ENCODE results near the gene HMCN2. TPM values are rescaled to one million over a fixed set of nuclear protein-coding genes. Genes with fewer than 3 reads are reported as not detected.

The HMCN2 gene
- total and polyA plus RNA-seq, 2 experiments from 2014 or later = 0.27 to 0.36 TPM

DNA sequence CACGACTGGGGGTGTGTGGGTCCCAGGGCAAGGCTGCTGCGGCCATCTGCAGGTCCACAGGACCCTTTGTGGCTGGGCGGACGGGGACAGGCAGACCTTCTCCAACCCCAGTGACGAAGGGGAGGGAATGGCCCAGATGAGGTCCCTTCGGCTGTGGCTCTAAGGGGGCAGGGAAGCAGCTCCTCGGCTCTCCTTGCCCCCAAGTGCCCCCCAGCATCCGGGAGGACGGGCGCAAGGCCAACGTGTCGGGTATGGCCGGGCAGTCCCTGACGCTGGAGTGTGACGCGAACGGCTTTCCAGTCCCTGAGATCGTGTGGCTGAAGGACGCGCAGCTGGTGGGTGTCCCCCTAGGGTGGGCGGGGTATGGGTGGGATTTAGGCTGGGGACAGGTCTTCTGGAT, 82.8 kb downstream of the HMCN2 start:
- H3K4me1 ChIP-seq (ENCODE audit: low read depth) = peaks cover 5% of the 10 kb centered on the region
- H3K36me3 ChIP-seq = no peaks in the 10 kb centered on the region
- H3K27ac ChIP-seq = no peak overlapping the region
- no peaks in the 10 kb centered on the region for H3K27me3 ChIP-seq
- TF ChIP-seq, protein P1, sequence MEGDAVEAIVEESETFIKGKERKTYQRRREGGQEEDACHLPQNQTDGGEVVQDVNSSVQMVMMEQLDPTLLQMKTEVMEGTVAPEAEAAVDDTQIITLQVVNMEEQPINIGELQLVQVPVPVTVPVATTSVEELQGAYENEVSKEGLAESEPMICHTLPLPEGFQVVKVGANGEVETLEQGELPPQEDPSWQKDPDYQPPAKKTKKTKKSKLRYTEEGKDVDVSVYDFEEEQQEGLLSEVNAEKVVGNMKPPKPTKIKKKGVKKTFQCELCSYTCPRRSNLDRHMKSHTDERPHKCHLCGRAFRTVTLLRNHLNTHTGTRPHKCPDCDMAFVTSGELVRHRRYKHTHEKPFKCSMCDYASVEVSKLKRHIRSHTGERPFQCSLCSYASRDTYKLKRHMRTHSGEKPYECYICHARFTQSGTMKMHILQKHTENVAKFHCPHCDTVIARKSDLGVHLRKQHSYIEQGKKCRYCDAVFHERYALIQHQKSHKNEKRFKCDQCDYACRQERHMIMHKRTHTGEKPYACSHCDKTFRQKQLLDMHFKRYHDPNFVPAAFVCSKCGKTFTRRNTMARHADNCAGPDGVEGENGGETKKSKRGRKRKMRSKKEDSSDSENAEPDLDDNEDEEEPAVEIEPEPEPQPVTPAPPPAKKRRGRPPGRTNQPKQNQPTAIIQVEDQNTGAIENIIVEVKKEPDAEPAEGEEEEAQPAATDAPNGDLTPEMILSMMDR (IDR thresholded peaks at IDR 0.05; ENCODE audit: low read depth, low read length) = no peak
- no peak for DNase-seq (ENCODE audit: low read depth in 1 of 2, low spot score in 1 of 2)
- H3K4me3 ChIP-seq = no peak overlapping the region
- H3K9me3 ChIP-seq (ENCODE audit: low read depth) = no peaks in the 10 kb centered on the region

DNA sequence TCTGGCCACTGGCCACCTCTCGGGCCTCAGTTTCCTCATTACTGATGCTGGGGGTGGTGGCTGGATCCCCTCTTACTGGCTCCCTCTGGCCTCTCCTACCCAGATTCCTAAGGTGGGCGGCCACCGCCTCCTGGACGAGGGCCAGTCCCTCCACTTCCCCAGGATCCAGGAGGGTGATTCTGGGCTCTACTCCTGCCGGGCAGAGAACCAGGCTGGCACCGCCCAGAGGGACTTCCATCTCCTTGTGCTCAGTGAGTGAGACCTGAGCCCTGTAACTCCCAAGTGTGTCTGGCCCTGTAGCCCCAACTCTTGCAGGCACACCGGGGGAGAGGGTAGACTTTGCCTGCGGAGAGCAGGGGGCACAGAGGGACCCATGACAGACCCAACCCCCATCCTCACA, 83.3 kb downstream of the HMCN2 start:
- Histone ChIP-seq H3K4me1 (ENCODE audit: low read depth) (peaks cover 5% of the 10 kb centered on the region), H3K36me3 (no peaks in the 10 kb centered on the region), H3K27me3 (no peaks in the 10 kb centered on the region), H3K4me3 (no peak overlapping the region), H3K27ac (no peak overlapping the region), H3K9me3 (ENCODE audit: low read depth) (no peaks in the 10 kb centered on the region)
- TF ChIP-seq, protein P1 (IDR thresholded peaks at IDR 0.05; ENCODE audit: low read depth, low read length) = no peak
- no peak for DNase-seq (ENCODE audit: low read depth in 1 of 2, low spot score in 1 of 2)

DNA sequence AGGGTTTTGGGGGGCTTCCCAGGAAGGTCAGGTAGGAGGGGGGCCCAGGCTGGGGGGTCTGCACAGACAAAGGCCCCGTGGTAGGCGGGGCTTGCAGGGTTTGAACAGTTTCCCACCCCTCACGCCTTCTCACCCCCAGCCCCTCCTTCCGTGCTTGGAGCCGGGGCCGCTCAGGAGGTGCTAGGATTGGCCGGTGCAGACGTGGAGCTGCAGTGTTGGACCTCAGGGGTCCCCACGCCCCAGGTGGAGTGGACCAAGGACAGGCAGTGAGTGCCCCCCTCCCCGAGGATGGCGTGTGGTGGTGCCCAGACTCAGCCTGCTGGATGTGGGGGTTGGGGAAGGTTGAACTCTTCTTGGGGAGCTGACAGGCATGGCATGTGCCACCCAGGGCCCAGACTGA, 83.8 kb downstream of the HMCN2 start:
- Histone ChIP-seq H3K27ac (no peak overlapping the region), H3K9me3 (ENCODE audit: low read depth) (no peaks in the 10 kb centered on the region), H3K4me3 (no peak overlapping the region), H3K4me1 (ENCODE audit: low read depth) (peaks cover 5% of the 10 kb centered on the region), H3K36me3 (no peaks in the 10 kb centered on the region), H3K27me3 (no peaks in the 10 kb centered on the region)
- TF ChIP-seq, protein P1 (IDR thresholded peaks at IDR 0.05; ENCODE audit: low read depth, low read length) = no peak
- DNase-seq (ENCODE audit: low read depth in 1 of 2, low spot score in 1 of 2) = no peak

- Histone ChIP-seq H3K27me3 (no peaks in the 10 kb centered on the region), H3K4me1 (ENCODE audit: low read depth) (no peaks in the 10 kb centered on the region), H3K27ac (no peak overlapping the region), H3K4me3 (no peak overlapping the region), H3K36me3 (no peaks in the 10 kb centered on the region), H3K9me3 (ENCODE audit: low read depth) (no peaks in the 10 kb centered on the region)
- TF ChIP-seq, protein P1 (IDR thresholded peaks at IDR 0.05; ENCODE audit: low read depth, low read length) = no peak
- DNase-seq (ENCODE audit: low read depth in 1 of 2, low spot score in 1 of 2) = no peak
Measured at GRCh38 chr9:130351343-130351742, 85.8 kb downstream of the HMCN2 start.

GRCh38 chr9:130352081-130352480, 86.5 kb downstream of the HMCN2 start:
- Histone ChIP-seq H3K27me3 (no peaks in the 10 kb centered on the region), H3K4me3 (no peak overlapping the region), H3K4me1 (ENCODE audit: low read depth) (no peaks in the 10 kb centered on the region), H3K36me3 (no peaks in the 10 kb centered on the region), H3K27ac (no peak overlapping the region), H3K9me3 (ENCODE audit: low read depth) (no peaks in the 10 kb centered on the region)
- TF ChIP-seq, protein P1 (IDR thresholded peaks at IDR 0.05; ENCODE audit: low read depth, low read length) = no peak
- DNase-seq (ENCODE audit: low read depth in 1 of 2, low spot score in 1 of 2) = no peak
